Thoracic aorta (tissue), 2 donors: ENCODE data around the gene TMEM161B. TPM values are rescaled to one million over a fixed set of nuclear protein-coding genes. Genes with fewer than 3 reads are reported as not detected.

ENCODE experiments used
- ATAC-seq: fragments of 150-250 bp; one replicate; pipeline ENCODE4 v1.8.0; 2017; ENCODE audit warnings: low read depth; ENCODE audit not compliant: insufficient number of reproducible peaks, low FRiP score
- DNase-seq: peaks from one replicate; pipeline ENCODE4 v3.0.0-alpha.2; 2020; ENCODE audit warnings: low spot score
- H3K27ac ChIP-seq, 2 donors: fragments of 200-600 bp; sonication (generic); 1 replicate in 1 of 2; 2 replicates in 1 of 2; pipeline ENCODE4 v1.5.1; 2016; ENCODE audit warnings: mild to moderate bottlenecking in 2 of 2, moderate library complexity in 2 of 2
- H3K27me3 ChIP-seq: fragments of 200-600 bp; sonication (generic); replicated peaks from 2 replicates; pipeline ENCODE4 v1.6.0; 2016; ENCODE audit warnings: mild to moderate bottlenecking; ENCODE audit not compliant: insufficient read depth
- H3K36me3 ChIP-seq: fragments of 200-600 bp; sonication (generic); one replicate; pipeline ENCODE4 v1.5.1; 2016
- H3K4me1 ChIP-seq, 2 donors: fragments of 200-600 bp; sonication (generic); 1 replicate in 1 of 2; 2 replicates in 1 of 2; pipeline versions ENCODE4 v1.5.1 to v1.6.0; 2016; ENCODE audit warnings: low read depth in 2 of 2, mild to moderate bottlenecking in 1 of 2; ENCODE audit not compliant: control insufficient read depth in 1 of 2
- H3K4me3 ChIP-seq: fragments of 200-600 bp; sonication (generic); 2 replicates; pipeline ENCODE4 v1.5.1; 2016; ENCODE audit warnings: mild to moderate bottlenecking
- H3K9me3 ChIP-seq: fragments of 200-600 bp; sonication (generic); 2 replicates; pipeline ENCODE4 v1.5.1; 2016
- total RNA-seq, 2 donors: library from RNA; depleted of rRNA; stranded (reverse); fragments of >200 nt; gene quantifications; one replicate each; pipeline versions ENCODE4 v1.1.0 to v1.2.3, GENCODE V29; 2016
- TF ChIP-seq, protein P1 (sequence below): fragments of 200-600 bp; sonication (generic); IDR thresholded peaks from one replicate; pipeline ENCODE4 v1.5.1; 2019; ENCODE audit warnings: antibody characterized with exemption

The TMEM161B gene
- total RNA-seq, 2 donors from 2014 or later: 9.7 to 19.5 TPM

DNA sequence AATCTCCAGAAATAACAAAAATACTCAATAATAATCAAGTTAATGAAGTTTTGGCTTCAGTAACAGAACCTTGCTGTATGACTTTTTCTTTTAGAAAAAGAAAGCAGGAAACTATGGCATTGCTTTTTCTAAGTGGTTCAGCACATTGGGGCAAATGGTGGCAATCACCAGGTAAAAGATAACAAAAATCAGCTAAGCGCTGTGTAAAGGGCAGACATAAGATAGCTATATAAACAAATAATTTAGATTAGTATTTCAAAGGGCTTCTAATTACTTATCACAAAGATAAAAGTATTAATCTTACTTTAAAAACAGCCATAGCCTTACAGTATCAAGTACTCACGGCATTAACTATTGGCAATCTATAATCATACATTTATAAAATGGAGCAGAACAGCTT is 10.0 kb downstream of the TMEM161B start:
- no peak overlapping the region for H3K27ac ChIP-seq
- no peaks in the 10 kb centered on the region for H3K4me1 ChIP-seq
- TF ChIP-seq, protein P1, sequence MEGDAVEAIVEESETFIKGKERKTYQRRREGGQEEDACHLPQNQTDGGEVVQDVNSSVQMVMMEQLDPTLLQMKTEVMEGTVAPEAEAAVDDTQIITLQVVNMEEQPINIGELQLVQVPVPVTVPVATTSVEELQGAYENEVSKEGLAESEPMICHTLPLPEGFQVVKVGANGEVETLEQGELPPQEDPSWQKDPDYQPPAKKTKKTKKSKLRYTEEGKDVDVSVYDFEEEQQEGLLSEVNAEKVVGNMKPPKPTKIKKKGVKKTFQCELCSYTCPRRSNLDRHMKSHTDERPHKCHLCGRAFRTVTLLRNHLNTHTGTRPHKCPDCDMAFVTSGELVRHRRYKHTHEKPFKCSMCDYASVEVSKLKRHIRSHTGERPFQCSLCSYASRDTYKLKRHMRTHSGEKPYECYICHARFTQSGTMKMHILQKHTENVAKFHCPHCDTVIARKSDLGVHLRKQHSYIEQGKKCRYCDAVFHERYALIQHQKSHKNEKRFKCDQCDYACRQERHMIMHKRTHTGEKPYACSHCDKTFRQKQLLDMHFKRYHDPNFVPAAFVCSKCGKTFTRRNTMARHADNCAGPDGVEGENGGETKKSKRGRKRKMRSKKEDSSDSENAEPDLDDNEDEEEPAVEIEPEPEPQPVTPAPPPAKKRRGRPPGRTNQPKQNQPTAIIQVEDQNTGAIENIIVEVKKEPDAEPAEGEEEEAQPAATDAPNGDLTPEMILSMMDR: no peak
- no peak overlapping the region for H3K4me3 ChIP-seq
- no peaks in the 10 kb centered on the region for H3K27me3 ChIP-seq
- no peaks in the 10 kb centered on the region for H3K36me3 ChIP-seq
- DNase-seq (no peak), ATAC-seq (no peak)
- no peaks in the 10 kb centered on the region for H3K9me3 ChIP-seq

DNA sequence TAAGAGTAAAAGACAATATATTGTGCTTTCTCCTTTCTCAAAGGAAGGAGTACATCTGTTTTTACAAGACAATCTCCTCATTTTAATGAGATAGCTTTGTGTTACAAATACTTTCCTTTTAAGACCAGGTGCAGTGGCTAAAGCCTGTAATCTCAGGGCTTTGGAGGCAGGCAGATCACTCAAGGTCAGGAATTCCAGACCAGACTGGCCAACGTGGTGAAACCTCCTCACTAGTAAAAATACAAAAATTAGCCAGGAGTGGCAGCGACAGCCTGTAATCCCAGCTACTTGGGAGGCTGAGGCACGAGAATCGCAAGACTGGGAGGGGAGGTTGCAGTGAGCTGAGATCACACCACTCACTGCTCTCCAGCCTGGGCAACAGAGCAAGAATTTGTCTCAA is 11.8 kb downstream of the TMEM161B start:
- TF ChIP-seq, protein P1: no peak
- H3K27me3 ChIP-seq: no peaks in the 10 kb centered on the region
- H3K9me3 ChIP-seq: no peaks in the 10 kb centered on the region
- ATAC-seq (no peak), DNase-seq (no peak)
- H3K4me1 ChIP-seq: no peaks in the 10 kb centered on the region
- no peak overlapping the region for H3K4me3 ChIP-seq
- H3K27ac ChIP-seq: no peak overlapping the region
- no peaks in the 10 kb centered on the region for H3K36me3 ChIP-seq

DNA sequence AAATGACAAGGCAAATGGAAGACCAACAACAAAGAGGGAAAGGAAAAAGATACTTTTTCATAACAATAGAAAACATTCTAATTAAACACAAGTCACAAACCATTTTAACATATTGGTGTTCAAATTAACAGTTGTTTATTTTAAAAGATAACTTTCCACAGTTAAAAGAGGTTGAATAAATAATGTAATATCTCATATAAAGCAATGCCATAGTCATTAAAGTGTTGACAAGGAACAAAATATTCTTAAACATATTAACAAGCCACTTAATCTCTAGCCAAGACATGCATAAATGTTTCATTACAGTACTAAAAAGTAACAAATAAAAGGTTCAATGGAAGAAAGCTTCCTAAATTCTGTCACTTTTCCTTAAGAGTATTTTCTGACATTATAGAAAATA is 12.6 kb downstream of the TMEM161B start:
- no peak overlapping the region for H3K4me3 ChIP-seq

DNA sequence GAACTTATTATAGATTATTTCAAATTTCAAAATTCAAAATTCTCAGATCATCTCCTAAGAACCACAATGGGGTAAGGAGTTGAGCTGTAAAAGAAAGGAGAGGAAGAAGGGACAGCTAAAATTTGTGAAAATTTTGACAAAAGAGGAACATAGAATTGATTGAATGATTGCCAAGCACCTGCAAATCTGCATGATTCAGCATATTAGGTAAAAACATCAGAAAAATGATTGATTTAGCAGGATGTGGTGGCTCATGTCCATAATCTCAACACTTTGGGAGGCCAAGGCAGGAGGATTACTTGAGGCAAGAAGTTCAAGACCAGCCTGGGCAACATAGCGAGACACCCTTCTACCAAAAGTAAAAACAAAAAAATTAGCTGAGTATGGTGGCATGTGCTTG is 14.3 kb downstream of the TMEM161B start:
- no peaks in the 10 kb centered on the region for H3K27me3 ChIP-seq
- no peaks in the 10 kb centered on the region for H3K4me1 ChIP-seq
- no peak for DNase-seq
- no peaks in the 10 kb centered on the region for H3K36me3 ChIP-seq
- TF ChIP-seq, protein P1: no peak
- H3K4me3 ChIP-seq: no peak overlapping the region
- H3K9me3 ChIP-seq: no peaks in the 10 kb centered on the region
- no peak overlapping the region for H3K27ac ChIP-seq
- ATAC-seq: no peak

More for the DNA sequence above, 12.6 kb downstream of the TMEM161B start:
- no peak for DNase-seq
- H3K27me3 ChIP-seq: no peaks in the 10 kb centered on the region
- no peak overlapping the region for H3K27ac ChIP-seq
- no peaks in the 10 kb centered on the region for H3K36me3 ChIP-seq
- no peaks in the 10 kb centered on the region for H3K4me1 ChIP-seq
- no peak for ATAC-seq
- H3K9me3 ChIP-seq: no peaks in the 10 kb centered on the region
- TF ChIP-seq, protein P1: no peak

DNA sequence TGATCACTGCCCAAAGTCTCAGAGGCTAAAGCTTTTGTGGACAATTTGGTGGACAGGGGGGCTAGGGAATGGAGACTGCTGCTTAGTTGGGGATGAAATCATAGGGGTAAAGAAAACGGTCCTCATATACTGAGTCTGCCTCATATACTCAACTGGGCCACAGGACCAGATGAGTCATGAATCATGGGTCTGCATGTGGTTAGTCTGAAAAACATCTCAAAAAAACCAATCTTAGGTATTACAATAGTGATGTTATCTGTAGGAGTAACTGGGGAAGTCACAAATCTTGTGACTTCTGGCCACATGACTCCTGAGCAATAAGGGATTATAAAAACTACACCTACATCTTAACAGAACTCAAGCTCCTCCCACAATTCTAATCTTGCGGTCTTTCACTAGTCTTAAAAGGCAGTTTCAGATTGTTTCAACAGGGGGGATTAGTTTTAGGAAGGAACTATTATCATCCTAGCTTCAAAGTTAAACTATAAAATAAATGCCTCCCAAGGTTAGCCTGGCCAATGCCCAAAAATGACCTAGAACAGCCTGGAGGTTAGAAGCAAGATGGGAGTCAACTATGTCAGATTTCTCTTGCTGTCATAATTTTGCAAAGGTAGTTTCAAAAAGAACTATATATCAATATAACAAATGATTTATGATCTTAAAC is 17.5 kb downstream of the TMEM161B start:
- H3K27me3 ChIP-seq: no peaks in the 10 kb centered on the region
- no peak overlapping the region for H3K4me3 ChIP-seq
- DNase-seq (no peak), ATAC-seq (no peak)
- TF ChIP-seq, protein P1: no peak
- H3K4me1 ChIP-seq: no peaks in the 10 kb centered on the region
- no peaks in the 10 kb centered on the region for H3K36me3 ChIP-seq
- no peaks in the 10 kb centered on the region for H3K9me3 ChIP-seq
- no peak overlapping the region for H3K27ac ChIP-seq
